Endodermal cell (in vitro differentiated cells): Measurements from ENCODE around the gene MTF1. TPM values are rescaled to one million over a fixed set of nuclear protein-coding genes. Genes with fewer than 3 reads are reported as not detected.
"Not testable (repeated sequence)": the region's sequence is repeated elsewhere in the genome, so short reads cannot be mapped to it uniquely, and the experiment has no call there.

ENCODE experiments used
- DNase-seq: peaks from one replicate; pipeline ENCODE4 v3.0.0-alpha.2; 2017
- H3K27ac ChIP-seq: 2 replicates; pipeline ENCODE4 v1.5.1; 2013; ENCODE audit warnings: mild to moderate bottlenecking, low read depth, low read length, moderate library complexity
- H3K27me3 ChIP-seq: 2 replicates; pipeline ENCODE4 v1.6.1; 2013; ENCODE audit warnings: mild to moderate bottlenecking, low read length, moderate library complexity; ENCODE audit not compliant: insufficient read depth, control insufficient read depth, poor library complexity, severe bottlenecking
- H3K36me3 ChIP-seq: 2 replicates; pipeline ENCODE4 v1.7.0; 2013; ENCODE audit warnings: mild to moderate bottlenecking, low read length, moderate library complexity; ENCODE audit not compliant: control insufficient read depth, insufficient read depth
- H3K4me1 ChIP-seq: one replicate; pipeline ENCODE4 v1.7.0; 2013; ENCODE audit warnings: low read length; ENCODE audit not compliant: control insufficient read depth, insufficient read depth
- H3K4me3 ChIP-seq: 2 replicates; pipeline ENCODE4 v1.5.1; 2013; ENCODE audit warnings: mild to moderate bottlenecking, low read length, moderate library complexity
- H3K9ac ChIP-seq: 2 replicates; pipeline ENCODE4 v1.6.1; 2013; ENCODE audit warnings: mild to moderate bottlenecking, low read length, moderate library complexity; ENCODE audit not compliant: poor library complexity, severe bottlenecking; ENCODE audit errors: extremely low read depth
- H3K9me3 ChIP-seq: 2 replicates; pipeline ENCODE4 v1.6.1; 2013; ENCODE audit warnings: mild to moderate bottlenecking, low read length, moderate library complexity; ENCODE audit not compliant: control insufficient read depth
- H3K27ac Mint-ChIP-seq: 2 replicates; pipeline ENCODE4 v1.8.0; 2020; ENCODE audit warnings: mixed read lengths
- H3K27me3 Mint-ChIP-seq: 2 replicates; pipeline ENCODE4 v1.8.0; 2021; ENCODE audit warnings: mild to moderate bottlenecking, mixed read lengths; ENCODE audit not compliant: insufficient read depth
- H3K36me3 Mint-ChIP-seq: 2 replicates; pipeline ENCODE4 v1.8.0; 2020; ENCODE audit warnings: low read depth, mixed read lengths
- H3K4me1 Mint-ChIP-seq: 2 replicates; pipeline ENCODE4 v1.8.0; 2020; ENCODE audit warnings: mixed read lengths
- H3K4me3 Mint-ChIP-seq: 2 replicates; pipeline ENCODE4 v1.8.0; 2020; ENCODE audit warnings: mild to moderate bottlenecking, moderate library complexity, mixed read lengths
- H3K9me3 Mint-ChIP-seq: 2 replicates; pipeline ENCODE4 v1.8.0; 2020; ENCODE audit warnings: mild to moderate bottlenecking, mixed read lengths
- CTCF ChIP-seq: fragments of 200-600 bp; sonication (generic); conservative IDR thresholded peaks from 2 replicates; pipeline ENCODE4 v1.5.0; 2021; ENCODE audit warnings: antibody characterized with exemption, mild to moderate bottlenecking
- WGBS, 2 experiments: methylation state at CpG; one replicate each; pipeline versions ENCODE4 v1.1.5 to v1.1.7; 2013; ENCODE audit warnings: missing lambda C conversion rate in 2 of 2, mixed read lengths in 1 of 2; ENCODE audit not compliant: insufficient coverage in 1 of 2, insufficient read length in 1 of 2; 5-methylcytosine and 5-hydroxymethylcytosine counted together
- total RNA-seq, 2 donors: library from RNA; stranded (reverse); fragmentation: NEBNext Ultra II Directional in 1 of 2; extraction: Animal tissue kit (Norgen Biotek cat#: 25700) in 1 of 2; gene quantifications; 2 replicates in 1 of 2; 3 replicates in 1 of 2; pipeline ENCODE4 v1.2.1, GENCODE V29; 2021

MTF1 gene
- total RNA-seq, 2 donors from 2014 or later, result 16.6 to 17.1 TPM

- Histone ChIP-seq H3K4me3 (no peak overlapping the region), H3K4me1 (no peaks in the 10 kb centered on the region), H3K27me3 (no peaks in the 10 kb centered on the region), H3K27ac (no peak overlapping the region), H3K9me3 (peaks cover 29% of the 10 kb centered on the region), H3K36me3 (no peaks in the 10 kb centered on the region), H3K9ac (no peak overlapping the region)
- no peak for TF ChIP-seq CTCF
- H3K27me3 Mint-ChIP-seq, result no peaks in the 10 kb centered on the region
- H3K36me3 Mint-ChIP-seq, result peaks cover 42% of the 10 kb centered on the region
- H3K27ac Mint-ChIP-seq, result no peak overlapping the region
- WGBS, 2 experiments, result 80% methylated on average over 1 of the region's 1 CpG; no CpG with 5 or more reads in 1 of the 2 experiments
- no peak for DNase-seq
- H3K4me3 Mint-ChIP-seq, result no peak overlapping the region
- no peaks in the 10 kb centered on the region for H3K4me1 Mint-ChIP-seq
- peaks cover 6% of the 10 kb centered on the region for H3K9me3 Mint-ChIP-seq
Observed at GRCh38 chr1:37905727-37906126, 46.3 kb upstream of the MTF1 start.

GRCh38 chr1:37903921-37904320, 44.5 kb upstream of the MTF1 start:
- DNase-seq, result not testable (repeated sequence)
- 93 to 100% methylated on average over 1 to 6 of the region's 6 CpGs for WGBS, 2 experiments
- H3K36me3 Mint-ChIP-seq, result peaks cover 42% of the 10 kb centered on the region

GRCh38 chr1:37902983-37903382, 43.6 kb upstream of the MTF1 start:
- Histone ChIP-seq H3K9me3 (peaks cover 29% of the 10 kb centered on the region), H3K4me3 (no peak overlapping the region), H3K27me3 (no peaks in the 10 kb centered on the region), H3K9ac (no peak overlapping the region), H3K4me1 (no peaks in the 10 kb centered on the region), H3K36me3 (no peaks in the 10 kb centered on the region), H3K27ac (no peak overlapping the region)
- peaks cover 39% of the 10 kb centered on the region for H3K36me3 Mint-ChIP-seq
- H3K27ac Mint-ChIP-seq, result no peak overlapping the region
- no peak for TF ChIP-seq CTCF
- no peak for DNase-seq
- H3K4me1 Mint-ChIP-seq, result no peaks in the 10 kb centered on the region
- 93 to 98% methylated on average over 4 to 5 of the region's 5 CpGs for WGBS, 2 experiments
- peaks cover 18% of the 10 kb centered on the region for H3K9me3 Mint-ChIP-seq
- H3K27me3 Mint-ChIP-seq, result no peaks in the 10 kb centered on the region
- H3K4me3 Mint-ChIP-seq, result no peak overlapping the region

More at GRCh38 chr1:37903921-37904320, 44.5 kb upstream of the MTF1 start:
- H3K4me1 Mint-ChIP-seq, H3K9ac ChIP-seq, H3K9me3 Mint-ChIP-seq, H3K36me3 ChIP-seq, H3K4me1 ChIP-seq, H3K4me3 Mint-ChIP-seq, H3K27me3 Mint-ChIP-seq, H3K27ac Mint-ChIP-seq, H3K4me3 ChIP-seq, H3K27me3 ChIP-seq, H3K27ac ChIP-seq: not testable (repeated sequence)
- H3K9me3 ChIP-seq, result peaks cover 29% of the 10 kb centered on the region

GRCh38 chr1:37901893-37902225, 42.5 kb upstream of the MTF1 start:
- no peaks in the 10 kb centered on the region for H3K4me1 Mint-ChIP-seq
- no peak overlapping the region for H3K27ac Mint-ChIP-seq
- peaks cover 19% of the 10 kb centered on the region for H3K9me3 Mint-ChIP-seq

More at GRCh38 chr1:37901893-37902225, 42.5 kb upstream of the MTF1 start:
- WGBS, 2 experiments, result 93 to 97% methylated on average over 6 of the region's 6 CpGs
- Histone ChIP-seq H3K36me3 (no peaks in the 10 kb centered on the region), H3K9ac (no peak overlapping the region), H3K4me3 (no peak overlapping the region), H3K27me3 (no peaks in the 10 kb centered on the region), H3K9me3 (peaks cover 24% of the 10 kb centered on the region), H3K4me1 (no peaks in the 10 kb centered on the region), H3K27ac (no peak overlapping the region)
- no peak for DNase-seq
- Mint-ChIP-seq H3K4me3 (no peak overlapping the region), H3K27me3 (no peaks in the 10 kb centered on the region), H3K36me3 (peaks cover 28% of the 10 kb centered on the region)
- TF ChIP-seq CTCF, result no peak
